Astrocyte (in vitro differentiated cells and primary cell): ENCODE results near the gene PACSIN3.

Source experiments
- CTCF ChIP-seq: IDR thresholded peaks from 2 replicates; pipeline ENCODE4 v1.5.1; 2011; ENCODE audit warnings: low read depth, mild to moderate bottlenecking, inconsistent platforms, low read length, moderate library complexity; ENCODE audit not compliant: insufficient read depth
- EZH2 ChIP-seq: IDR thresholded peaks from 2 replicates; pipeline ENCODE4 v1.6.1; 2012; ENCODE audit warnings: mild to moderate bottlenecking, low read length, inconsistent platforms; ENCODE audit not compliant: insufficient read depth

- TF ChIP-seq EZH2 (no peak), CTCF (no peak)
Measured at GRCh38 chr11:47148270-47148669, 38.0 kb downstream of the PACSIN3 start.
